ENCODE measurements around the gene KLRF2.

DNA sequence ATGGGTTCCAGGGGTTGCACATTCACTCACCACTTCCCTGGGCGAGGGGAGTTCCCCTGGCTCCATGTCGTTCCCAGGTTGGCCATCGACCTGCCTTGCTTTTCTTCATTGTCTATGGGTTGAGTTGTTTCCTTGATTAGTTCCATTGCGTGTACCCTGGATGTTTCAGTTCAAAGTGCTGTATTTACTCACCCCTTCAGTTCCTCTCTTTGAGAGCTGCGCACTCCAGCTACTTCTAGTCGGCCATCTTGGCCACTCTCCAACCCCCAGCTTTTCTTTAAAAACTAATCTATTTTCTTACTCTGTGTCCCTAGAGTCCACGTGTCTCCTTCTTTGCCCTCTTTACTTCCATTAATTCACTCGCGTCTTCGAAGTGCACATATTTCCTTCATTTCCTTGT is 39.2 kb downstream of the KLRF2 start:
- TF ChIP-seq, protein P1, sequence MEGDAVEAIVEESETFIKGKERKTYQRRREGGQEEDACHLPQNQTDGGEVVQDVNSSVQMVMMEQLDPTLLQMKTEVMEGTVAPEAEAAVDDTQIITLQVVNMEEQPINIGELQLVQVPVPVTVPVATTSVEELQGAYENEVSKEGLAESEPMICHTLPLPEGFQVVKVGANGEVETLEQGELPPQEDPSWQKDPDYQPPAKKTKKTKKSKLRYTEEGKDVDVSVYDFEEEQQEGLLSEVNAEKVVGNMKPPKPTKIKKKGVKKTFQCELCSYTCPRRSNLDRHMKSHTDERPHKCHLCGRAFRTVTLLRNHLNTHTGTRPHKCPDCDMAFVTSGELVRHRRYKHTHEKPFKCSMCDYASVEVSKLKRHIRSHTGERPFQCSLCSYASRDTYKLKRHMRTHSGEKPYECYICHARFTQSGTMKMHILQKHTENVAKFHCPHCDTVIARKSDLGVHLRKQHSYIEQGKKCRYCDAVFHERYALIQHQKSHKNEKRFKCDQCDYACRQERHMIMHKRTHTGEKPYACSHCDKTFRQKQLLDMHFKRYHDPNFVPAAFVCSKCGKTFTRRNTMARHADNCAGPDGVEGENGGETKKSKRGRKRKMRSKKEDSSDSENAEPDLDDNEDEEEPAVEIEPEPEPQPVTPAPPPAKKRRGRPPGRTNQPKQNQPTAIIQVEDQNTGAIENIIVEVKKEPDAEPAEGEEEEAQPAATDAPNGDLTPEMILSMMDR (conservative IDR thresholded peaks at IDR 0.05 in 1 of 2, IDR thresholded peaks at IDR 0.05 in 1 of 2; ENCODE audit: extremely low read depth in 1 of 2, insufficient read depth in 1 of 2, low read depth in 1 of 2, low read length in 2 of 2) = no peak
- TF ChIP-seq EZH2 (IDR thresholded peaks at IDR 0.05; ENCODE audit: borderline replicate concordance, low read length) = no peak
